HepG2 (cell line): Measurements from ENCODE around the gene TNS4. TPM values are rescaled to one million over a fixed set of nuclear protein-coding genes. Genes with fewer than 3 reads are reported as not detected.

ENCODE experiments used
- ATAC-seq: fragments of 200-7000 bp; cut with Tn5 transposase; 3 replicates; pipeline ENCODE4 v1.9.1; 2020; ENCODE audit warnings: mild to moderate bottlenecking, moderate library complexity
- BruUV-seq: library from RNA; stranded (reverse); fragments of 400-500 nt; replicated peaks from 2 replicates; lab custom pipeline; 2021; lab: Mats Ljungman, UMichigan
- CTCF ChIA-PET: fragments of 300-600 bp; formaldehyde crosslinking; extraction: SDS; loops from one replicate; lab custom pipeline; 2021; ENCODE audit warnings: low total read pairs, inconsistent platforms, low intra/inter-chr PET ratio; lab: Yijun Ruan, JAX
- POLR2A ChIA-PET: fragments of 350-600 bp; sonication (Branson Sonifier 250); formaldehyde crosslinking; loops from one replicate; lab custom pipeline; 2020; ENCODE audit warnings: antibody characterized with exemption, inconsistent platforms; lab: Yijun Ruan, JAX
- DNase-seq: peaks from one replicate; pipeline ENCODE4 v3.0.0-alpha.2; 2015; ENCODE audit warnings: low spot score
- FAIRE-seq: peaks from 3 replicates; lab custom pipeline; 2011; peaks lifted over from hg19 to GRCh38; lab: Jason Lieb, UNC
- H2AFZ ChIP-seq: one replicate; pipeline ENCODE4 v1.6.1; 2011; ENCODE audit warnings: low read length, inconsistent platforms
- H3K27ac ChIP-seq: fragments of 300-600 bp; 3 replicates; pipeline ENCODE4 v1.8.0; 2011; ENCODE audit warnings: mixed run types, mild to moderate bottlenecking, mixed read lengths, low read length, inconsistent platforms; ENCODE audit not compliant: insufficient read depth; ENCODE audit errors: extremely low read length
- H3K27me3 ChIP-seq, 2 experiments: fragments of 200-600 bp in 1 of 2; 2 replicates in 1 of 2; 3 replicates in 1 of 2; pipeline versions ENCODE4 v1.6.0 to v1.8.0; 2011; ENCODE audit warnings: low read length in 2 of 2, mild to moderate bottlenecking in 2 of 2, moderate library complexity in 2 of 2, inconsistent platforms in 1 of 2; ENCODE audit not compliant: insufficient read depth in 2 of 2, control insufficient read depth in 1 of 2
- H3K36me3 ChIP-seq, 2 experiments: fragments of 200-600 bp in 1 of 2; replicated peaks in 1 of 2; 2 replicates in 1 of 2; 3 replicates in 1 of 2; pipeline versions ENCODE4 v1.5.1 to v1.8.0; 2011; ENCODE audit warnings: low read length in 2 of 2, inconsistent platforms in 1 of 2; ENCODE audit not compliant: insufficient read depth in 2 of 2, control insufficient read depth in 1 of 2
- H3K4me1 ChIP-seq: 2 replicates; pipeline ENCODE4 v1.5.1; 2012; ENCODE audit warnings: low read length, inconsistent platforms; ENCODE audit not compliant: insufficient read depth
- H3K4me2 ChIP-seq: 2 replicates; pipeline ENCODE4 v1.6.0; 2011; ENCODE audit warnings: low read depth, low read length, inconsistent platforms
- H3K4me3 ChIP-seq, 3 experiments: fragments of 200-600 bp in 1 of 3; sonication (generic), shearing (Covaris generic) in 1 of 3; replicated peaks in 1 of 3; 2 replicates each; pipeline ENCODE4 v1.5.1; 2011 to 2016; ENCODE audit warnings: low read length in 3 of 3, inconsistent platforms in 2 of 3, low read depth in 2 of 3, mild to moderate bottlenecking in 2 of 3, control low read depth in 1 of 3, mixed read lengths in 1 of 3; ENCODE audit not compliant: insufficient read depth in 1 of 3
- H3K79me2 ChIP-seq: one replicate; pipeline ENCODE4 v1.6.1; 2011; ENCODE audit warnings: low read length, inconsistent platforms; ENCODE audit not compliant: insufficient read depth
- H3K9ac ChIP-seq: 2 replicates; pipeline ENCODE4 v1.6.0; 2011; ENCODE audit warnings: mild to moderate bottlenecking, low read depth, low read length, inconsistent platforms; ENCODE audit not compliant: insufficient read depth
- H3K9me3 ChIP-seq: 2 replicates; pipeline ENCODE4 v1.5.1; 2012; ENCODE audit warnings: mild to moderate bottlenecking, low read length
- H4K20me1 ChIP-seq: 2 replicates; pipeline ENCODE4 v1.6.0; 2011; ENCODE audit warnings: inconsistent platforms, mild to moderate bottlenecking, low read length, moderate library complexity; ENCODE audit not compliant: insufficient read depth
- DDIT3 ChIP-seq: sonication (generic); formaldehyde crosslinking; IDR thresholded peaks from 2 replicates; pipeline ENCODE4 v1.4.0; 2020; ENCODE audit warnings: mild to moderate bottlenecking, missing genetic modification reagents
- EEA1 ChIP-seq: sonication (generic); formaldehyde crosslinking; IDR thresholded peaks from 2 replicates; pipeline ENCODE4 v1.5.1; 2020; ENCODE audit warnings: mild to moderate bottlenecking, missing genetic modification reagents, borderline replicate concordance
- GTF3A ChIP-seq: sonication (generic); formaldehyde crosslinking; conservative IDR thresholded peaks from 2 replicates; pipeline ENCODE4 v1.4.0; 2020; ENCODE audit warnings: mild to moderate bottlenecking, missing genetic modification reagents
- MXD4 ChIP-seq: IDR thresholded peaks from 2 replicates; pipeline ENCODE4 v1.6.1; 2016; ENCODE audit warnings: mild to moderate bottlenecking, missing biosample characterization, missing genetic modification reagents
- NFKB2 ChIP-seq: sonication (generic); formaldehyde crosslinking; IDR thresholded peaks from 2 replicates; pipeline ENCODE4 v1.4.0; 2020; ENCODE audit warnings: missing genetic modification reagents, borderline replicate concordance
- PAWR ChIP-seq: sonication (generic); formaldehyde crosslinking; IDR thresholded peaks from 2 replicates; pipeline ENCODE4 v1.4.0; 2020; ENCODE audit warnings: missing genetic modification reagents, mild to moderate bottlenecking, borderline replicate concordance
- ZBTB14 ChIP-seq: sonication (generic); formaldehyde crosslinking; IDR thresholded peaks from 2 replicates; pipeline ENCODE4 v1.4.0; 2020; ENCODE audit warnings: missing genetic modification reagents
- ZNF589 ChIP-seq: sonication (generic); formaldehyde crosslinking; conservative IDR thresholded peaks from 2 replicates; pipeline ENCODE4 v1.8.0; 2022; ENCODE audit warnings: mild to moderate bottlenecking, moderate library complexity, missing genetic modification reagents
- ZNF607 ChIP-seq: sonication (generic); formaldehyde crosslinking; IDR thresholded peaks from 2 replicates; pipeline ENCODE4 v1.5.1; 2020; ENCODE audit warnings: missing genetic modification reagents, mild to moderate bottlenecking, borderline replicate concordance
- ZNF629 ChIP-seq: sonication (generic); formaldehyde crosslinking; conservative IDR thresholded peaks from 2 replicates; pipeline ENCODE4 v1.5.0; 2020; ENCODE audit warnings: missing genetic modification reagents
- WGBS: methylation state at CpG from one replicate; pipeline ENCODE4 v1.1.6; 2017; ENCODE audit warnings: low lambda C conversion rate; 5-methylcytosine and 5-hydroxymethylcytosine counted together
- in situ Hi-C: cut with HindIII; loops from 2 replicates; pipeline ENCODE4 v1.10.0; 2017; ENCODE audit warnings: low pct_unique_long_range_greater_than_20kb; ENCODE audit not compliant: extremely low pct_ligation_motif_present
- intact Hi-C: fragments of 100-400 bp; cut with micrococcal nuclease; formaldehyde crosslinking; loops from one replicate; pipeline ENCODE4 v1.10.0; 2022; ENCODE audit not compliant: unreplicated experiment
- polyA plus RNA-seq, 8 experiments: library from polyadenylated mRNA; depleted of rRNA in 3 of 8; stranded (reverse) in 7 of 8; unstranded in 1 of 8; fragments of >200 nt; fragmentation: Illumina TruSeq in 4 of 8; extraction: Trizol in 4 of 8; gene quantifications; 2 replicates each; pipeline versions ENCODE4 v1.2.1 to v1.2.3, GENCODE V29; 2011 to 2016; ENCODE audit warnings: low read depth in 4 of 8, missing spikeins in 1 of 8, mixed read lengths in 1 of 8; ENCODE audit not compliant: insufficient read depth in 1 of 8
- total RNA-seq, 5 experiments: library from RNA; depleted of rRNA; stranded (reverse); fragments of >200 nt; fragmentation: Illumina TruSeq; extraction: Trizol; gene quantifications; 2 replicates each; pipeline ENCODE4 v1.2.3, GENCODE V29; 2016; ENCODE audit warnings: low read depth in 1 of 5
- TF ChIP-seq, protein P1 (sequence below): sonication (generic); formaldehyde crosslinking; IDR thresholded peaks from 2 replicates; pipeline ENCODE4 v1.8.0; 2022; ENCODE audit warnings: missing genetic modification reagents, low read depth, mild to moderate bottlenecking, borderline replicate concordance
- TF ChIP-seq, protein P2 (sequence below): sonication (generic); formaldehyde crosslinking; IDR thresholded peaks from 2 replicates; pipeline ENCODE4 v1.4.0; 2020; ENCODE audit warnings: mild to moderate bottlenecking, missing genetic modification reagents, borderline replicate concordance

Gene TNS4
- total and polyA plus RNA-seq, 2 of the 13 experiments (the other 11 are each of a cell fraction or from before 2014, with no cell fraction given) = 0.58 to 2.1 TPM

DNA sequence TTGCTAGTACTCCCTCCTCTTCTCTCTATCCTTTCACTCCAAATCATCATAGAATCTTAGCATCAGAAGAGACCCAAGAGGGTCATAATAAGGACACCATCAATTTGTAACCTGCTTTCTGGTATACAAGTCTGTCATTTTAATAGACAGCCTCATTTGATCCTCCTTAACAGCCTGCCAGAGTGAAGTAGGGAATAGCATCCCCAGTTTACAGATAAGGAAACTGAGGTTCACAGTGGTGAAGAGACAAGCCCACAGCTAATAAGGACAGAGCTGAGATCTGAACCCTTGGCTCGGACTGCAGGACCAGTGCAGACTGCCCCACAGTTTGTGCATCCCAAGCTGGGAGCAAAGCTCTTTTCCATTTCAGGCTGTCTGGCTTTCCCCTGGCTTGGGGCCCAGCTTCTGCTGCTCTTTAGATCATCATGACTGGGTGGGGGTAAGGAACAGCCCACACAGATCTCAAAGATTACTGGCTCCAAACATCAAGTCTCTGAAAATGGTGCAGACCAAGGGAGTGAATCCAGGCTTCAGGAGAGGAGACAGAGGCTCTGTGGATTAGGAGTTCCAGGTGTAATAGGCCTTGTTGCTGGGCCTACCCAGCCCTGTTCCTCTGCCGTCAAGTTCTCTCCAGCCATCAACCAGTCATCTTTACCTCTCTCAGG, 68.4 kb downstream of the TNS4 start:
- no peak overlapping the region for H2AFZ ChIP-seq
- 5% methylated on average over 2 of the region's 2 CpGs for WGBS
- no peak for TF ChIP-seq EEA1 (CRISPR knock-in tag)
- 0 out of 2 replicates have a peak, but pooled peaks have one; percentile 8 for TF ChIP-seq ZNF629
- H4K20me1 ChIP-seq = no peaks in the 10 kb centered on the region
- H3K4me3 ChIP-seq = no peak overlapping the region
- H3K4me2 ChIP-seq = 0 out of 2 replicates have a peak overlapping the region, but pooled peaks have one; percentile 40
- BruUV-seq = no TSS peak
- in situ Hi-C loops = no loop called here
- H3K36me3 ChIP-seq = no peaks in the 10 kb centered on the region
- H3K27ac ChIP-seq = no peak overlapping the region
- peaks cover 3 to 16% of the 10 kb centered on the region in 2 experiments; a peak in 3 of 5 replicates for H3K27me3 ChIP-seq
- ATAC-seq (peak; percentile 33), FAIRE-seq (no peak), DNase-seq (no peak)
- H3K79me2 ChIP-seq = no peaks in the 10 kb centered on the region
- H3K9ac ChIP-seq = no peak overlapping the region
- ChIA-PET POLR2A (no interaction called here), CTCF (interaction anchor here (0.6 to 1.4 kb wide), 3 partner anchors 34 to 75 kb away, joined by 3 to 4 read pairs (median 3); no protein-coding TSS in a partner anchor)
- intact Hi-C loops = no loop called here
- no peaks in the 10 kb centered on the region for H3K9me3 ChIP-seq
- H3K4me1 ChIP-seq = peaks cover 8% of the 10 kb centered on the region; the same call in 1 of the 2 replicates

- H3K9ac ChIP-seq = no peak overlapping the region
- H3K9me3 ChIP-seq = no peaks in the 10 kb centered on the region
- ChIA-PET POLR2A (no interaction called here), CTCF (no interaction called here)
- H3K36me3 ChIP-seq = no peaks in the 10 kb centered on the region
- DNase-seq (no peak), FAIRE-seq (no peak), ATAC-seq (no peak)
- in situ Hi-C loops = no loop called here
- H3K79me2 ChIP-seq = no peaks in the 10 kb centered on the region
- H2AFZ ChIP-seq = no peak overlapping the region
- intact Hi-C loops = no loop called here
- peaks cover 17% of the 10 kb centered on the region for H3K4me1 ChIP-seq
- WGBS = 23% methylated on average over 3 of the region's 3 CpGs
- BruUV-seq = no TSS peak
- no peak overlapping the region for H3K4me3 ChIP-seq
- H3K4me2 ChIP-seq = no peak overlapping the region
- no peak overlapping the region for H3K27ac ChIP-seq
- H3K27me3 ChIP-seq = peaks cover 3 to 12% of the 10 kb centered on the region in 2 experiments; a peak in 3 of 5 replicates
- H4K20me1 ChIP-seq = no peaks in the 10 kb centered on the region
- TF ChIP-seq, protein P1, sequence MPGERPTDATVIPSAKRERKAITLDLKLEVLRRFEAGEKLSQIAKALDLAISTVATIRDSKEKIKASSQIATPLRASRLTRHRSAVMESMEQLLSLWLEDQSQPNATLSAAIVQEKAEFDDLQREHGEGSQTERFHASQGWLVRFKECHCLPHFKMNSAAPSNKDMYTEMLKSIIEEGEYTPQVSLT = no peak
- TF ChIP-seq ZNF589 (no peak), NFKB2 (no peak), ZNF607 (CRISPR knock-in tag) (no peak), ZBTB14 (no peak), MXD4 (CRISPR knock-in tag) (no peak), PAWR (CRISPR knock-in tag) (no peak), DDIT3 (CRISPR knock-in tag) (no peak), GTF3A (no peak)
- TF ChIP-seq, protein P2, sequence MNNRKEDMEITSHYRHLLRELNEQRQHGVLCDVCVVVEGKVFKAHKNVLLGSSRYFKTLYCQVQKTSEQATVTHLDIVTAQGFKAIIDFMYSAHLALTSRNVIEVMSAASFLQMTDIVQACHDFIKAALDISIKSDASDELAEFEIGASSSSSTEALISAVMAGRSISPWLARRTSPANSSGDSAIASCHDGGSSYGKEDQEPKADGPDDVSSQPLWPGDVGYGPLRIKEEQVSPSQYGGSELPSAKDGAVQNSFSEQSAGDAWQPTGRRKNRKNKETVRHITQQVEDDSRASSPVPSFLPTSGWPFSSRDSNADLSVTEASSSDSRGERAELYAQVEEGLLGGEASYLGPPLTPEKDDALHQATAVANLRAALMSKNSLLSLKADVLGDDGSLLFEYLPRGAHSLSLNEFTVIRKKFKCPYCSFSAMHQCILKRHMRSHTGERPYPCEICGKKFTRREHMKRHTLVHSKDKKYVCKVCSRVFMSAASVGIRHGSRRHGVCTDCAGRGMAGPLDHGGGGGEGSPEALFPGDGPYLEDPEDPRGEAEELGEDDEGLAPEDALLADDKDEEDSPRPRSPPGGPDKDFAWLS = no peak
These were observed 70.2 kb downstream of the TNS4 start for GRCh38 chr17:40431231-40431602.
